MM.1S (cell line): ENCODE measurements around the gene PRKAR1B.

Source experiments
- EZH2 ChIP-seq: fragments of 300-600 bp; sonication (generic); optimal IDR thresholded peaks from 2 replicates; pipeline ENCODE3; 2017; ENCODE audit warnings: low read depth, mild to moderate bottlenecking, antibody characterized with exemption, low read length, mixed read lengths
- EZH2phosphoT487 ChIP-seq: fragments of 300-600 bp; sonication (generic); IDR thresholded peaks from 2 replicates; pipeline ENCODE4 v1.6.1; 2018; ENCODE audit warnings: antibody characterized with exemption, low read length
- TF ChIP-seq, protein P1 (sequence below): fragments of 300-600 bp; sonication (generic); IDR thresholded peaks from 2 replicates; pipeline ENCODE4 v1.5.1; 2016; ENCODE audit warnings: antibody characterized with exemption, low read length, mixed read lengths

DNA sequence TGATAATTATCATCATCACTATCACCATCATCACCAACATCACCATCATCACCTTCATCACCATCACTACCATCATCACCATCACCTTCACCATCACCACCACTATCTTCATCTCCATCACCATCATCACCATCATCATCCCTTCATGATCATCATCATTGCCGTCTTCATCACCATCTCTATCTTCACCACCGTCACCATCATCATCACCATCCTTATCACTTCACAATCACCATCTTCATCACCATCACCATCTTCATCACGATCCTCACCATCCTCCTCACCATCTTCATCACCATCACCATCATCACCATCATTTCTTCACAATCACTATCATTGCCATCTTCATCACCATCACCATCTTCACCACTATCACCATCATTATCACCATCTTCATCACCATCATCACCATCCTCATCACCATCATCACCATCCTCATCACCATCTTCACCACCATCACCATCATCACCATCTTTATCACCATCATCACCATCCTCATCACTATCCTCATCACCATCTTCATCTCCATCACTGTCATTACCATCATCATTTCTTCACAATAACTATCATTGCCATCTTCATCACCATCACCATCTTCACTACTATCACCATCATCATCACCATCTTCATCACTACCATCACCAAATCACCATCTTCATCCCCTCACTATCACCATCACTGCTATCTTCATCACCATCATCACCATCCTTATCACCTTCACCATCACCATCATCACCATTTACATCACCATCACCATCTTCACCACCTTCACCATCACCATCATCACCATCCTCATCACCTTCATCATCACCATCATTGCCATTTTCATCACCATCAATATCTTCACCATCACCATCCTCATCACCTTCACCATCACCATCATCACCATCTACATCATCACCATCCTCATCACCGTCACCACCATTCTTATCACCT, 73.0 kb downstream of the PRKAR1B start:
- TF ChIP-seq EZH2phosphoT487 (no peak), EZH2 (no peak)
- TF ChIP-seq, protein P1, sequence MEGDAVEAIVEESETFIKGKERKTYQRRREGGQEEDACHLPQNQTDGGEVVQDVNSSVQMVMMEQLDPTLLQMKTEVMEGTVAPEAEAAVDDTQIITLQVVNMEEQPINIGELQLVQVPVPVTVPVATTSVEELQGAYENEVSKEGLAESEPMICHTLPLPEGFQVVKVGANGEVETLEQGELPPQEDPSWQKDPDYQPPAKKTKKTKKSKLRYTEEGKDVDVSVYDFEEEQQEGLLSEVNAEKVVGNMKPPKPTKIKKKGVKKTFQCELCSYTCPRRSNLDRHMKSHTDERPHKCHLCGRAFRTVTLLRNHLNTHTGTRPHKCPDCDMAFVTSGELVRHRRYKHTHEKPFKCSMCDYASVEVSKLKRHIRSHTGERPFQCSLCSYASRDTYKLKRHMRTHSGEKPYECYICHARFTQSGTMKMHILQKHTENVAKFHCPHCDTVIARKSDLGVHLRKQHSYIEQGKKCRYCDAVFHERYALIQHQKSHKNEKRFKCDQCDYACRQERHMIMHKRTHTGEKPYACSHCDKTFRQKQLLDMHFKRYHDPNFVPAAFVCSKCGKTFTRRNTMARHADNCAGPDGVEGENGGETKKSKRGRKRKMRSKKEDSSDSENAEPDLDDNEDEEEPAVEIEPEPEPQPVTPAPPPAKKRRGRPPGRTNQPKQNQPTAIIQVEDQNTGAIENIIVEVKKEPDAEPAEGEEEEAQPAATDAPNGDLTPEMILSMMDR: no peak
